Measurements from ENCODE around the gene UBXN1. TPM values are rescaled to one million over a fixed set of nuclear protein-coding genes. Genes with fewer than 3 reads are reported as not detected.
A peak's percentile ranks its signal among the peaks of the same experiment; 100 is the strongest.

The UBXN1 gene
- total and polyA plus RNA-seq, 10 of the 15 experiments (the other 5 are each of a cell fraction or from before 2014, with no cell fraction given), result 7.0 to 173 (median 106) TPM

- H3K4me1 ChIP-seq (ENCODE audit: control insufficient read depth, insufficient read depth, low read length), result peaks cover 7% of the 10 kb centered on the region
- H3K79me2 ChIP-seq (ENCODE audit: control insufficient read depth, insufficient read depth, low read length), result peaks cover 46% of the 10 kb centered on the region
- in situ Hi-C loops (cut with MboI), result no loop called here
- ATAC-seq (peak; percentile 67), FAIRE-seq (peak; percentile 54), DNase-seq (ENCODE audit: low read depth, low spot score) (no peak)
- RAD21 ChIA-PET (ENCODE audit: unreplicated experiment), result interaction anchor here (0.8 to 2.7 kb wide), 31 partner anchors 9 to 240 kb away, joined by 3 to 26 read pairs (median 5); partner anchors contain the start of genes B3GAT3, EEF1G, GANAB and HNRNPUL2
- SMC1A ChIA-PET (ENCODE audit: uncharacterized antibody, unreplicated experiment), result interaction anchor here (0.6 to 3.4 kb wide), 25 partner anchors 8 to 197 kb away, joined by 3 to 41 read pairs (median 4); partner anchors contain the start of genes B3GAT3, GANAB, HNRNPUL2 and INTS5
- under 1% methylated on average over 36 of the region's 36 CpGs for WGBS (ENCODE audit: insufficient coverage, insufficient replicate concordance, low lambda C conversion rate, missing lambda C conversion rate)
- H3K36me3 ChIP-seq (ENCODE audit: control insufficient read depth in 2 of 2, insufficient read depth in 2 of 2, low read length in 1 of 2), result peaks cover 5 to 12% of the 10 kb centered on the region in 2 experiments
- BruUV-seq (replicated peaks), result TSS peak; percentile 77
- peak overlapping the region; percentile 91 for H2AFZ ChIP-seq (ENCODE audit: control insufficient read depth, low read depth, low read length)
- H4K20me1 ChIP-seq (ENCODE audit: control insufficient read depth, insufficient read depth), result no peaks in the 10 kb centered on the region
- H3K4me2 ChIP-seq (ENCODE audit: control insufficient read depth, insufficient read depth), result peak overlapping the region; percentile 71
- CTCF ChIA-PET, result interaction anchor here (0.6 to 2.1 kb wide), 19 partner anchors 9 to 773 kb away, joined by 3 to 11 read pairs (median 4); partner anchors contain the start of genes B3GAT3, GANAB, HNRNPUL2 and INTS5
- intact Hi-C loops (cut with micrococcal nuclease; ENCODE audit: unreplicated experiment), result loop anchor here (1.0 kb wide), 1 partner anchor 11 kb away; the partner anchor contains the start of gene INTS5
- H3K9me3 ChIP-seq (replicated peaks; ENCODE audit: control insufficient read depth, insufficient read depth, low read length), result no peaks in the 10 kb centered on the region
- no peaks in the 10 kb centered on the region for H3K27me3 ChIP-seq (replicated peaks in 1 of 2; ENCODE audit: control insufficient read depth in 2 of 2, insufficient read depth in 2 of 2, low read length in 1 of 2)
- H3K27ac ChIP-seq (ENCODE audit: control insufficient read depth, insufficient read depth), result peak overlapping the region; percentile 95
- peak overlapping the region; percentile 96 for H3K9ac ChIP-seq (ENCODE audit: control insufficient read depth, insufficient read depth, low read length)
- POLR2A ChIA-PET, result interaction anchor here (0.6 to 16.2 kb wide), 35 partner anchors 13 to 541 kb away, joined by 3 to 295 read pairs (median 5); partner anchors contain the start of genes B3GAT3, EEF1G, GANAB and HNRNPUL2
- TF ChIP-seq MLLT1 (IDR thresholded peaks at IDR 0.05) (0 out of 2 replicates have a peak, but pooled peaks have one; percentile 23), RAD51 (IDR thresholded peaks at IDR 0.05) (no peak), IKZF1 (conservative IDR thresholded peaks at IDR 0.05) (0 out of 2 replicates have a peak, but pooled peaks have one; percentile 22), LARP7 (IDR thresholded peaks at IDR 0.05) (0 out of 2 replicates have a peak, but pooled peaks have one; percentile 49), EP300 (IDR thresholded peaks at IDR 0.05; ENCODE audit: borderline replicate concordance in 1 of 2, control insufficient read depth in 1 of 2, low read depth in 2 of 2, low read length in 2 of 2) (no peak), NKRF (conservative IDR thresholded peaks at IDR 0.05) (peak; percentile 72; the same call in 1 of the 2 replicates), ZSCAN29 (IDR thresholded peaks at IDR 0.05) (peak; percentile 82), RELB (IDR thresholded peaks at IDR 0.05; ENCODE audit: low read depth) (peak; percentile 69)
- H3K4me3 ChIP-seq, result peak overlapping the region; percentile 95
Observed at GRCh38 chr11:62664405-62665074, 14.3 kb downstream of the UBXN1 start.
